Tibial nerve (tissue), 4 donors: Measurements from ENCODE around the gene NSUN7.

Experiments used
- CTCF ChIP-seq, 5 experiments: fragments of 200-600 bp in 3 of 5; fragments of 450-650 bp in 2 of 5; sonication (generic) in 3 of 5; IDR thresholded peaks; one replicate each; pipeline ENCODE4 v1.5.1; 2016 to 2019; ENCODE audit warnings: antibody characterized with exemption in 5 of 5, mild to moderate bottlenecking in 3 of 5, moderate library complexity in 2 of 5
- EP300 ChIP-seq, 2 donors: sonication (generic); formaldehyde crosslinking; IDR thresholded peaks; one replicate each; pipeline ENCODE4 v1.6.1; 2017; ENCODE audit warnings: antibody characterized with exemption in 2 of 2, mild to moderate bottlenecking in 1 of 2
- POLR2A ChIP-seq, 2 donors: fragments of 450-650 bp; IDR thresholded peaks; one replicate each; pipeline ENCODE4 v1.6.1; 2017; ENCODE audit warnings: antibody characterized with exemption in 2 of 2, mild to moderate bottlenecking in 2 of 2, moderate library complexity in 2 of 2

- no peak for TF ChIP-seq CTCF (IDR thresholded peaks at IDR 0.05)
- no peak for TF ChIP-seq POLR2A (IDR thresholded peaks at IDR 0.05)
- no peak for TF ChIP-seq EP300 (IDR thresholded peaks at IDR 0.05)
Observed at GRCh38 chr4:40788331-40788730, 38.6 kb downstream of the NSUN7 start.
